ENCODE measurements around the gene HOXB8. TPM values are rescaled to one million over a fixed set of nuclear protein-coding genes. Genes with fewer than 3 reads are reported as not detected.

The HOXB8 gene
- total RNA-seq, 2 donors from 2014 or later = not detected

- H3K9me3 Mint-ChIP-seq = no peaks in the 10 kb centered on the region
- H3K36me3 ChIP-seq (ENCODE audit: control insufficient read depth, insufficient read depth, low read length) = no peaks in the 10 kb centered on the region
- DNase-seq = peak; percentile 34
- no peaks in the 10 kb centered on the region for H3K4me1 ChIP-seq (ENCODE audit: control insufficient read depth, insufficient read depth, low read length)
- 17 to 18% methylated on average over 19 to 27 of the region's 27 CpGs for WGBS, 2 experiments (ENCODE audit: insufficient coverage in 1 of 2, insufficient read length in 1 of 2)
- peaks cover 100% of the 10 kb centered on the region for H3K27me3 ChIP-seq (ENCODE audit: control insufficient read depth, insufficient read depth, low read length, poor library complexity, severe bottlenecking)
- H3K27ac Mint-ChIP-seq = no peak overlapping the region
- no peaks in the 10 kb centered on the region for H3K9me3 ChIP-seq (ENCODE audit: control insufficient read depth, low read length)
- H3K4me3 Mint-ChIP-seq = no peak overlapping the region
- H3K27me3 Mint-ChIP-seq (ENCODE audit: insufficient read depth) = peaks cover 99% of the 10 kb centered on the region
- peaks cover 1% of the 10 kb centered on the region for H3K4me1 Mint-ChIP-seq
- no peak overlapping the region for H3K27ac ChIP-seq (ENCODE audit: low read depth, low read length)
- H3K4me3 ChIP-seq (ENCODE audit: low read length) = no peak overlapping the region
- TF ChIP-seq, protein P1, sequence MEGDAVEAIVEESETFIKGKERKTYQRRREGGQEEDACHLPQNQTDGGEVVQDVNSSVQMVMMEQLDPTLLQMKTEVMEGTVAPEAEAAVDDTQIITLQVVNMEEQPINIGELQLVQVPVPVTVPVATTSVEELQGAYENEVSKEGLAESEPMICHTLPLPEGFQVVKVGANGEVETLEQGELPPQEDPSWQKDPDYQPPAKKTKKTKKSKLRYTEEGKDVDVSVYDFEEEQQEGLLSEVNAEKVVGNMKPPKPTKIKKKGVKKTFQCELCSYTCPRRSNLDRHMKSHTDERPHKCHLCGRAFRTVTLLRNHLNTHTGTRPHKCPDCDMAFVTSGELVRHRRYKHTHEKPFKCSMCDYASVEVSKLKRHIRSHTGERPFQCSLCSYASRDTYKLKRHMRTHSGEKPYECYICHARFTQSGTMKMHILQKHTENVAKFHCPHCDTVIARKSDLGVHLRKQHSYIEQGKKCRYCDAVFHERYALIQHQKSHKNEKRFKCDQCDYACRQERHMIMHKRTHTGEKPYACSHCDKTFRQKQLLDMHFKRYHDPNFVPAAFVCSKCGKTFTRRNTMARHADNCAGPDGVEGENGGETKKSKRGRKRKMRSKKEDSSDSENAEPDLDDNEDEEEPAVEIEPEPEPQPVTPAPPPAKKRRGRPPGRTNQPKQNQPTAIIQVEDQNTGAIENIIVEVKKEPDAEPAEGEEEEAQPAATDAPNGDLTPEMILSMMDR (conservative IDR thresholded peaks at IDR 0.05) = no peak
- no peak overlapping the region for H3K9ac ChIP-seq (ENCODE audit: extremely low read depth, low read length, poor library complexity, severe bottlenecking)
- no peaks in the 10 kb centered on the region for H3K36me3 Mint-ChIP-seq (ENCODE audit: low read depth)
These were observed 12.8 kb upstream of the HOXB8 start for GRCh38 chr17:48627623-48628521.

GRCh38 chr17:48627118-48627597, 12.1 kb upstream of the HOXB8 start:
- H3K36me3 Mint-ChIP-seq (ENCODE audit: low read depth) = no peaks in the 10 kb centered on the region
- Histone ChIP-seq H3K4me3 (ENCODE audit: low read length) (no peak overlapping the region), H3K27ac (ENCODE audit: low read depth, low read length) (no peak overlapping the region), H3K9me3 (ENCODE audit: control insufficient read depth, low read length) (peaks cover 2% of the 10 kb centered on the region), H3K27me3 (ENCODE audit: control insufficient read depth, insufficient read depth, low read length, poor library complexity, severe bottlenecking) (peaks cover 100% of the 10 kb centered on the region), H3K4me1 (ENCODE audit: control insufficient read depth, insufficient read depth, low read length) (no peaks in the 10 kb centered on the region), H3K36me3 (ENCODE audit: control insufficient read depth, insufficient read depth, low read length) (no peaks in the 10 kb centered on the region), H3K9ac (ENCODE audit: extremely low read depth, low read length, poor library complexity, severe bottlenecking) (no peak overlapping the region)
- TF ChIP-seq, protein P1 (conservative IDR thresholded peaks at IDR 0.05) = no peak
- H3K4me3 Mint-ChIP-seq = no peak overlapping the region
- H3K9me3 Mint-ChIP-seq = no peaks in the 10 kb centered on the region
- peaks cover 99% of the 10 kb centered on the region for H3K27me3 Mint-ChIP-seq (ENCODE audit: insufficient read depth)
- no peak for DNase-seq
- peaks cover 1% of the 10 kb centered on the region for H3K4me1 Mint-ChIP-seq
- H3K27ac Mint-ChIP-seq = no peak overlapping the region
- 18 to 20% methylated on average over 1 to 5 of the region's 5 CpGs for WGBS, 2 experiments (ENCODE audit: insufficient coverage in 1 of 2, insufficient read length in 1 of 2)

DNA sequence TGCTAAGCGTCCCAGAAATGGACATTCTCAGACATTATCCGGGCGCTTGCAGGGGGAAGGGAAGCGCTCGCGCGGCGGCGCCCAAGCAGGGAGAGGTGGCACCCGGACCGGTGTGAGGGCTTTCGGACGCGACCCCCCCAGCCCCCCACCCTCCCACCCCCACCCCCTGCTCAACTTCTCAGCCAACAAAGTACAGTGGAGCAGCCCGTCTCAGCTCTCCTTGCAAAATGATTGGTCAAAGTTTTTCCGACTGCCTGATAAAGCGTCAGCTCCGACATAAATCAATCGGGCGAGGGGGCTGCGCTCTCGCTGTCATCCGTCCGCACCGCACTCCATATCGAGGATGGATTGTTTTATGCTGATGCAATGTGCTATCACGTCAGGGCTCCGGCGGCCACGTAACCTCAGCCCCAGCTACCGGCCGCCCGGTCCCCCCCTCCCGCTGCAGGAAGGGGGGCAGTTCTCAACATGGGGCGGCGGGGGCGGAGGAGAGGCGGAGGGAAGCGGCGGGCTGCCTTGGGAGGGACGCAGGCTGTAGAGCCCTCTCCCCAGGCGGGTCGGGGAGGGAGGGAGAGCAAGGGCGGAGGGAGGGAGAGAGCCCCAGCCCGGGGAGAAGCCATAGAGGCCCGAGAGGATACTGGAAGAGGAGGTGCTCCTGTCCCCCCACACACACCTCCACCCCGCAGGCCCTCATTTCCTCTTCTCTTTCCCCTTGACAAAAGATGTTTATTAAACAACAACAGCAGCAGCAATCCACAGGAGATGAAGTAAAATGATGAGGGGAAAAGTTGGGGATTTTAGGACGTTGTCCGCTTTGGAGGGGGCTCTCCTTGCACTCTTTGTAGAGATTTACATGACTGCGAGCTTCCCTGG, 11.4 kb upstream of the HOXB8 start, which contains the start of gene HOXB9:
Gene HOXB9 (minus strand): TSS at position 114 of the 873 bp plus-strand sequence. CDS start 89 bp downstream, at position 25.
- H3K36me3 Mint-ChIP-seq (ENCODE audit: low read depth) = no peaks in the 10 kb centered on the region
- peak within 1 kb of the TSS; percentile 37 for H3K27ac ChIP-seq (ENCODE audit: low read depth, low read length)
- peak within 1 kb of the TSS; percentile 68 for H3K4me3 ChIP-seq (ENCODE audit: low read length)
- H3K9ac ChIP-seq (ENCODE audit: extremely low read depth, low read length, poor library complexity, severe bottlenecking) = no peak within 1 kb of the TSS
- H3K4me3 Mint-ChIP-seq = peak within 1 kb of the TSS; percentile 47
- H3K27me3 Mint-ChIP-seq (ENCODE audit: insufficient read depth) = peaks cover 99% of the 10 kb centered on the region
- TF ChIP-seq, protein P1 (conservative IDR thresholded peaks at IDR 0.05) = no peak
- H3K27ac Mint-ChIP-seq = no peak within 1 kb of the TSS
- H3K4me1 ChIP-seq (ENCODE audit: control insufficient read depth, insufficient read depth, low read length) = no peaks in the 10 kb centered on the region
- WGBS, 2 experiments (ENCODE audit: insufficient coverage in 1 of 2, insufficient read length in 1 of 2) = 1 to 3% methylated on average over 14 to 39 of the region's 50 CpGs
- H3K36me3 ChIP-seq (ENCODE audit: control insufficient read depth, insufficient read depth, low read length) = no peaks in the 10 kb centered on the region
- no peaks in the 10 kb centered on the region for H3K9me3 Mint-ChIP-seq
- DNase-seq = peak; percentile 81
- peaks cover 100% of the 10 kb centered on the region for H3K27me3 ChIP-seq (ENCODE audit: control insufficient read depth, insufficient read depth, low read length, poor library complexity, severe bottlenecking)
- peaks cover 8% of the 10 kb centered on the region for H3K9me3 ChIP-seq (ENCODE audit: control insufficient read depth, low read length)
- H3K4me1 Mint-ChIP-seq = peaks cover 3% of the 10 kb centered on the region
